Astrocyte (in vitro differentiated cells and primary cell): ENCODE data around the gene ODF2.
A peak's percentile ranks its signal among the peaks of the same experiment; 100 is the strongest.

Source experiments
- CTCF ChIP-seq: IDR thresholded peaks from 2 replicates; pipeline ENCODE4 v1.5.1; 2011; ENCODE audit warnings: low read depth, mild to moderate bottlenecking, inconsistent platforms, low read length, moderate library complexity; ENCODE audit not compliant: insufficient read depth
- EZH2 ChIP-seq: IDR thresholded peaks from 2 replicates; pipeline ENCODE4 v1.6.1; 2012; ENCODE audit warnings: mild to moderate bottlenecking, low read length, inconsistent platforms; ENCODE audit not compliant: insufficient read depth

GRCh38 chr9:128438343-128439109, 17.3 kb upstream of the ODF2 start:
- TF ChIP-seq CTCF (peak; percentile 74), EZH2 (no peak)
